BLaER1 treated with 17β-estradiol and CSF1 and Interleukin-3, amounts not matched to agents 10 nM and 100 nM (cell line): ENCODE results near the gene ATP7A.
"Not testable (repeated sequence)": the region's sequence is repeated elsewhere in the genome, so short reads cannot be mapped to it uniquely, and the experiment has no call there.

Experiments used
- H3K27ac ChIP-seq, 11 experiments: shearing (Covaris generic); formaldehyde crosslinking; 2 replicates each; pipeline ENCODE4 v1.8.1; 2022
- H3K27me3 ChIP-seq, 11 experiments: shearing (Covaris generic); formaldehyde crosslinking; 2 replicates each; pipeline ENCODE4 v1.8.1; 2022
- H3K36me3 ChIP-seq, 11 experiments: shearing (Covaris generic); formaldehyde crosslinking; 2 replicates each; pipeline ENCODE4 v1.8.1; 2022
- H3K4me1 ChIP-seq, 10 experiments: shearing (Covaris generic); formaldehyde crosslinking; 2 replicates each; pipeline ENCODE4 v1.8.1; 2022
- H3K4me2 ChIP-seq, 11 experiments: shearing (Covaris generic); formaldehyde crosslinking; 2 replicates each; pipeline ENCODE4 v1.8.1; 2022
- H3K4me3 ChIP-seq, 10 experiments: shearing (Covaris generic); formaldehyde crosslinking; 2 replicates each; pipeline ENCODE4 v1.8.1; 2022
- H3K9ac ChIP-seq, 11 experiments: shearing (Covaris generic); formaldehyde crosslinking; 2 replicates each; pipeline ENCODE4 v1.8.1; 2022
- H3K9me3 ChIP-seq, 11 experiments: shearing (Covaris generic); formaldehyde crosslinking; replicated peaks in 1 of 11; 2 replicates each; pipeline ENCODE4 v1.8.1; 2022
- H4K20me1 ChIP-seq, 11 experiments: shearing (Covaris generic); formaldehyde crosslinking; 2 replicates each; pipeline ENCODE4 v1.8.1; 2022
- Cebpa-rat ChIP-seq, 11 experiments: shearing (Covaris generic); IDR thresholded peaks; 2 replicates each; pipeline ENCODE4 v1.8.1; 2022

The ATP7A gene

DNA sequence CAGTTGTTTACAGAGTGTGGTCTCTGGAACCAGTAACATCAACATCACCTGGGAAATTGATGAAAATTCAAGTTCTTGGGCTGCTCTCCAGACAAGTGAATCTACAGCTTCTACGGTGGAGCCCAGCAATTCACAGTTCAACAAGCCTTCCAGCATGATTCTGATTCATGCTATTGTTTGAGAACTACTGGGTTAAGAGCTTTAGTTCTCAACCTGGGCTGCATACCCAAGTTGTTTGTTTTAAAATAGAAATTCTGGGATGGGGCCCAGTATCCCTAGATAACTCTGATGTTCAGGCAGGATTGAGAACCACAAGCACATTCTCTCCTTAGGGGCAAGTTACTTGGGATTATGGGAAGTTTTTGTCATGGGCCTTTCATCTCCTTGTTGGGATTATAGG is 155.6 kb downstream of the ATP7A start:
- Histone ChIP-seq H3K4me3 (no peak overlapping the region), H4K20me1 (no peaks in the 10 kb centered on the region), H3K9ac (no peak overlapping the region), H3K9me3 (peaks cover 19 to 37% (median 25%) of the 10 kb centered on the region in 11 experiments), H3K4me1 (peaks cover 3 to 30% (median 10%) of the 10 kb centered on the region in 10 experiments; a peak in 13 of 20 replicates), H3K27ac (peak overlapping the region in 2 of 11 experiments; percentile 68 to 70; a peak in 2 of 22 replicates), H3K27me3 (peaks cover 6 to 69% (median 52%) of the 10 kb centered on the region in 11 experiments; a peak in 19 of 22 replicates), H3K4me2 (peak overlapping the region in 1 of 11 experiments; percentile 31; a peak in 1 of 22 replicates), H3K36me3 (no peaks in the 10 kb centered on the region)
- TF ChIP-seq Cebpa-rat (IDR thresholded peaks at IDR 0.05) = no peak

DNA sequence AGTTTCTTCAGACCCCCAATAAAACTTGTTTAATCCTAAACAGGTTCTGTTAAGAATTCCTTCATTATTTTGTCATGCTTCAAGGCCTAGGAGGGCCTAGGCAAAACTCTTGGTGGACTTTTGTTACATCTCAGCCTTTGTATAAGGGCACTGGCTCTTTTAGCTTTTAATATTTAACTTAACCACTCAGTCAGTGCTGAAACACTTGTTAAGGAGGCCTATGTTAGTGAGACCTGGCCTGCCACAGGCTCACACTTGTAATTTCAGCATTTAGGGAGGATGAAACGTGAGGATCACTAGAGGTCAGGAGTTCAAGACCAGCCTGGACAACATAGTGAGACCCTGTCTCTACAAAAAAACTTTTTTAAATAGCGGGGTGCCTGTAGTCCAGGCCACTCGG is 160.8 kb downstream of the ATP7A start:
- Histone ChIP-seq H3K4me2 (no peak overlapping the region), H3K9ac (no peak overlapping the region), H3K36me3 (no peaks in the 10 kb centered on the region), H4K20me1 (no peaks in the 10 kb centered on the region), H3K27me3 (peaks cover 0 to 25% (median 9%) of the 10 kb centered on the region in 11 experiments; a peak in 11 of 22 replicates), H3K9me3 (peaks cover 44 to 63% (median 54%) of the 10 kb centered on the region in 11 experiments), H3K4me3 (no peak overlapping the region), H3K27ac (no peak overlapping the region), H3K4me1 (no peaks in the 10 kb centered on the region; a peak in 1 of 20 replicates)
- TF ChIP-seq Cebpa-rat (IDR thresholded peaks at IDR 0.05) = no peak

DNA sequence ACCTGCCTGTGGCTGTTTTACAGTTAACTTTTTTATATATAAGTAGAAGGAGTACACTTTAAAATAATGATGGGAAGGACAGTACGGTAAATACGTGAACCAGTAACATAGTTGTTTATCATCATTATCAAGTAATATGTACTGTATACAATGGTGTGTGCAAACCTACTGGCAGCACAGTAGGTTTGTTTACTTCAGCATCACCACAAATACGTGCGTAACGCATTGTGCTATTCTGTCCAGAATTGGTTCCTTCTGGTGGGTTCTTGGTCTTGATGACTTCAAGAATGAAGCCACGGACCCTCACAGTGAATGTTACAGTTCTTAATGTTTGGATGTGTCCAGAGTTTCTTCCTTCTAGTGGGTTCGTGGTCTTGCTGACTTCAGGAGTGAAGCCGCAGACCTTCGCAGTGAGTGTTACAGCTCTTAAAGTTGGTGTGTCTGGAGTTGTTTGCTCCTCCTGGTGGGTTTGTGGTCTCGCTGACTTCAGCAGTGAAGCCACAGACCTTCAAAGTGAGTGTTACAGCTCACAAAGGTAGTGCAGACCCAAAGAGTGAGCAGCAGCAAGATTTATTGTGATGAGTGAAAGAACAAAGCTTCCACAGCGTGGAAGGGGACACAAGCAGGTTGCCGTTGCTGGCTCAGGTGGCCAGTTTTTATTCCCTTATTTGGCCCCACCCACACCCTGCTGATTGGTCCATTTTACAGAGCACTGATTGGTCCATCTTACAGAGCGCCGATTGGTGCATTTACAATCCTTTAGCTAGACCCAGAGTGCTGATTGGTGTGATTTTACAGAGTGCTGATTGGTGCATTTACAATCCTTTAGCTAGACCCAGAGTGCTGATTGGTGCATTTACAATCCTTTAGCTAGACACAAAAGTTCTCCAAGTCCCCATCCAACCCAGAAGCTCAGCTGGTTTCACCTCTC is 162.9 kb downstream of the ATP7A start:
- H3K4me2 ChIP-seq, H3K4me3 ChIP-seq, H3K27ac ChIP-seq, H3K9ac ChIP-seq, H3K4me1 ChIP-seq, H4K20me1 ChIP-seq, H3K36me3 ChIP-seq: not testable (repeated sequence)
- Histone ChIP-seq H3K27me3 (peaks cover 0 to 12% (median 0%) of the 10 kb centered on the region in 11 experiments; a peak in 5 of 22 replicates), H3K9me3 (peaks cover 45 to 67% (median 52%) of the 10 kb centered on the region in 11 experiments)

DNA sequence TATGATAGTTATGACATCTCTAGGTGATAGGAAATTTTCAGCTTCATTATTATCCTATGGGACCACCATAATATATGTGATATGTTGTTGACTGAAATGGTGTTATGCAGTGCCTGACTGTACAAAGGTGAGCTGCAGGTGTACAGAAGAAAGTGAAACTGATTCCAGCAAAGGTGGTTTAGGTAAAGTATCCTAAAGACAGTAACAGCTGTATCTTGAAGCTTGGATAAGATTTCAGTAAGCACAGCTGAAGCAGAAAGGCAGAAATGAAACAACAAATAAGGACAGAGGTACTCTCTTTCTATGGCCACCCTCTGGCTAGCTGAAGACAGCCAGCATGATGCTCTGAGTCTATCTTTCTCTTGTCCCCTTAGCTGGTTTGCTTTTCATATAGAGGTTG is 163.6 kb downstream of the ATP7A start:
- Histone ChIP-seq H4K20me1 (no peaks in the 10 kb centered on the region), H3K4me2 (no peak overlapping the region), H3K36me3 (no peaks in the 10 kb centered on the region), H3K9ac (no peak overlapping the region), H3K9me3 (peaks cover 39 to 61% (median 46%) of the 10 kb centered on the region in 11 experiments), H3K4me1 (no peaks in the 10 kb centered on the region; a peak in 1 of 20 replicates), H3K27me3 (peaks cover 0 to 5% (median 0%) of the 10 kb centered on the region in 11 experiments; a peak in 3 of 22 replicates), H3K4me3 (no peak overlapping the region), H3K27ac (no peak overlapping the region)
- no peak for TF ChIP-seq Cebpa-rat (IDR thresholded peaks at IDR 0.05)

DNA sequence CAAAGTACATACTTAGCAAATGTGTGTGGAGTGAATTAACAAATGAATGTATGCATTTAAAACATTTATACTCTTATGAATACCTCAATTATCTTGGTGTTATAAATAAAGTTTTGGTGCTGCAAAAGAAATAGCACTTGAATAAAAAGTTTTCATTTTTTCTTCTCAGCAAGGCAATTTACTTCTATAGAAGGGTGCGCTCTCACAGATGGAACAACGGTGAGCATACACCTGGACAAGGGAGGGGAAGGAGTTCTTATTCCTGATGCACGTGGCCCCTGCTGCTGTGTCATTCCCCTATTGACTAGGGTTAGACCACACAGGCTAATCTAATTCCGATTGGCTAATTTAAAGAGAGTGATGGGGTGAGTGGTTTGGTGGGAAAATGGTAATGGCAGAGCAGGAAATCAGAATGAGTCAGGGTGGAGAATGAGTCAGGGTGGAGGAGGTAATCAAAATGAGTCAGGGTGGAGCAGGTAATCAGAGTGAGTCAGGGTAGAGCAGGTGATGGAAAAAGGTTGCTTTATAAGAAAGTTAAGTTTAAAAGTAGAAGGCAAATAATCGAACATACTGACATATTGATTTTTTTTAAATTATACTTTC is 165.4 kb downstream of the ATP7A start:
- Histone ChIP-seq H3K27me3 (peaks cover 0 to 16% (median 10%) of the 10 kb centered on the region in 11 experiments; a peak in 13 of 22 replicates), H3K4me2 (no peak overlapping the region), H3K9ac (no peak overlapping the region), H3K4me1 (no peaks in the 10 kb centered on the region), H3K9me3 (peaks cover 31 to 53% (median 37%) of the 10 kb centered on the region in 11 experiments), H4K20me1 (no peaks in the 10 kb centered on the region), H3K4me3 (no peak overlapping the region), H3K36me3 (no peaks in the 10 kb centered on the region), H3K27ac (no peak overlapping the region)
- TF ChIP-seq Cebpa-rat (IDR thresholded peaks at IDR 0.05) = no peak

DNA sequence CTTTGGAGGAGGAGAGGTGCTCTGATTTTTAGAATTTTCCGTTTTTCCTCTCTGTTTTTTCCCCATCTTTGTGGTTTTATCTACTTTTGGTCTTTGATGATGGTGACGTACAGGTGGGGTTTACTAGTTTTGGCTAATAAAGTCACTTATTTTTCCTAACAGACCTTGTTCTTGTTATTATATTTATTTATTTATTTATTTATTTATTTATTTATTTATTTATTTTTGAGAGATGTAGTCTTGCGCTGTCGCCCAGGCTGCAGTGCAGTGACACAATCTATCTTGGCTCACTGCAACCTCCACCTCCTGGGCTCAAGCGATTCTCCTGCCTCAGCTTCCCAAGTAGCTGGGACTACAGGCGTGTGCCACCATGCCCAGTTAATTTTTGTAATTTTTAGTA is 170.9 kb downstream of the ATP7A start:
- not testable (repeated sequence) for H3K9ac ChIP-seq, H3K36me3 ChIP-seq, H3K27ac ChIP-seq, H3K4me1 ChIP-seq, H4K20me1 ChIP-seq, H3K4me3 ChIP-seq, H3K4me2 ChIP-seq
- H3K9me3 ChIP-seq = peaks cover 0 to 14% (median 6%) of the 10 kb centered on the region in 11 experiments; a peak in 14 of 22 replicates
- H3K27me3 ChIP-seq = peaks cover 7 to 45% (median 30%) of the 10 kb centered on the region in 11 experiments; a peak in 20 of 22 replicates

DNA sequence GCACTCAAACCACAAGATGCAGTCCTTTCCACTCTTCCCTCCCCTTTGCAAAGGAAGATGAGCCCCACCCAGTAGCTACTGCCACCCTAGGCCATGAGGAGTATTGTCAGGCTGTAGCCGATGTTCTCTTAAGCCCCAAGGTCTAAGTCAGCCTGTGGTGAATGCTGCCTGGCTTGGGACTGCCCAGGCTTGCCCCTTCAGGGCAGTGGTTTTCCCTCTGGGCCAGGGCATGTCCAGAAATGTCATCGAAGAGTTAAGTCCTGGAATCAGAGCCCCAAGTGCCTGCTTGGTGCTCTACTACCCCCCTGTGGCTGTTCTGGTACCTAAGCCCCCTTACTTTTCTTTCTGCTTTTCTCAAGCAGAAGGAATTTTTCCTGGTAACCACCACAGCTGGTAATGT is 181.8 kb downstream of the ATP7A start:
- H3K4me3 ChIP-seq = no peak overlapping the region
- no peaks in the 10 kb centered on the region for H3K4me1 ChIP-seq
- H3K27ac ChIP-seq = no peak overlapping the region
- H3K9me3 ChIP-seq = peaks cover 5 to 16% (median 13%) of the 10 kb centered on the region in 11 experiments; a peak in 16 of 22 replicates
- no peaks in the 10 kb centered on the region for H3K36me3 ChIP-seq
- H4K20me1 ChIP-seq = no peaks in the 10 kb centered on the region
- no peak overlapping the region for H3K4me2 ChIP-seq
- no peak overlapping the region; a peak in 1 of 22 replicates for H3K9ac ChIP-seq
- TF ChIP-seq Cebpa-rat (IDR thresholded peaks at IDR 0.05) = no peak
- peaks cover 39 to 87% (median 82%) of the 10 kb centered on the region in 11 experiments for H3K27me3 ChIP-seq

DNA sequence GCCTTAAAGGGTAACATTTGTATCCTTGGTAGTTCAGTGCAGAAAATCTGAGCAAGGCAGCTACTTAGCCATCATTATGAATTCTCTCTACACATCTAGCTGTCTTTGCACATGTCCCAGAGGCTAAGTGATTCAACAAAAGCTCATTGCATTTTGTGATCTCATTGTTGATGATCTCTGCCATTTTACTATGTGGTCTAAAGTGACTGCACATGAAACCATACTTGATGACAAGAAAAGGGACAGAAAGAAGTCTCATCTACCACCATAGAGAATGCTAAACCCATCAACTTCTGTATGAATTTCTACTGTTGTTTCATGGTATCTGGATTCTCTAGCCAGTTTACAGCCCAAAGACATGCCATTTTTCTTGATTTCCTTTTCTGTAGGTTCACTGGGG is 187.6 kb downstream of the ATP7A start:
- H3K27me3 ChIP-seq = peaks cover 44 to 85% (median 77%) of the 10 kb centered on the region in 11 experiments
- TF ChIP-seq Cebpa-rat (IDR thresholded peaks at IDR 0.05) = no peak
- no peak overlapping the region for H3K4me3 ChIP-seq
- no peak overlapping the region for H3K9ac ChIP-seq
- no peak overlapping the region for H3K27ac ChIP-seq
- H3K4me1 ChIP-seq = peaks cover 0 to 5% (median under 1%) of the 10 kb centered on the region in 10 experiments; a peak in 10 of 20 replicates
- peaks cover 0 to 20% (median 15%) of the 10 kb centered on the region in 11 experiments; a peak in 16 of 22 replicates for H3K9me3 ChIP-seq
- no peak overlapping the region for H3K4me2 ChIP-seq
- no peaks in the 10 kb centered on the region for H3K36me3 ChIP-seq
- no peaks in the 10 kb centered on the region for H4K20me1 ChIP-seq
